RWPE1 (cell line): ENCODE data around the gene POU2F2.

Experiments used
- CTCF ChIA-PET: fragments of 350-600 bp; sonication (Branson Sonifier 250); formaldehyde crosslinking; extraction: SDS; loops from one replicate; lab custom pipeline; 2021; lab: Yijun Ruan, JAX
- POLR2A ChIA-PET: fragments of 400-600 bp; formaldehyde crosslinking; extraction: SDS; loops from one replicate; lab custom pipeline; 2020; ENCODE audit warnings: antibody characterized with exemption; ENCODE audit not compliant: low non-redundant PET; lab: Yijun Ruan, JAX
- DNase-seq: peaks from one replicate; pipeline ENCODE4 v3.0.0; 2012; ENCODE audit warnings: low spot score
- H3K27ac ChIP-seq: fragments of 450-650 bp; 2 replicates; pipeline ENCODE4 v1.5.1; 2017
- CTCF ChIP-seq: fragments of 450-650 bp; conservative IDR thresholded peaks from 2 replicates; pipeline ENCODE4 v1.5.1; 2017; ENCODE audit warnings: low read depth, mild to moderate bottlenecking

Gene POU2F2

GRCh38 chr19:42122691-42123607 is 9.3 kb downstream of the POU2F2 start:
- peak overlapping the region; percentile 86 for H3K27ac ChIP-seq
- CTCF ChIA-PET: interaction anchor here (0.7 to 3.0 kb wide), 2 partner anchors 14 to 77 kb away, joined by 4 to 14 read pairs; no protein-coding TSS in a partner anchor

GRCh38 chr19:42121656-42122069 is 10.6 kb downstream of the POU2F2 start:
- ChIA-PET POLR2A (no interaction called here), CTCF (interaction anchor here (0.6 to 0.7 kb wide), 3 partner anchors 8 to 91 kb away, joined by 3 to 4 read pairs (median 3); no protein-coding TSS in a partner anchor)
- peak overlapping the region; percentile 86 for H3K27ac ChIP-seq
- DNase-seq: peak; percentile 93
- TF ChIP-seq CTCF: no peak

More at GRCh38 chr19:42122691-42123607, 9.3 kb downstream of the POU2F2 start:
- POLR2A ChIA-PET: no interaction called here
- no peak for DNase-seq
- TF ChIP-seq CTCF: no peak

GRCh38 chr19:42121036-42121621 is 11.1 kb downstream of the POU2F2 start:
- POLR2A ChIA-PET: no interaction called here
- CTCF ChIA-PET: interaction anchor here (0.6 to 0.7 kb wide), 3 partner anchors 7 to 91 kb away, joined by 3 to 4 read pairs (median 3); no protein-coding TSS in a partner anchor
- peak overlapping the region; percentile 86 for H3K27ac ChIP-seq
- no peak for TF ChIP-seq CTCF
- no peak for DNase-seq

- POLR2A ChIA-PET: interaction anchor here (0.6 kb wide), 1 partner anchor 686 kb away, joined by 6 read pairs; no protein-coding TSS in a partner anchor
- TF ChIP-seq CTCF: no peak
- no peak for DNase-seq
- CTCF ChIA-PET: interaction anchor here (0.7 kb wide), 1 partner anchor 176 kb away, joined by 5 read pairs; no protein-coding TSS in a partner anchor
- H3K27ac ChIP-seq: peak overlapping the region; percentile 86
Measured at GRCh38 chr19:42120276-42120980, 11.8 kb downstream of the POU2F2 start.

- ChIA-PET CTCF (interaction anchor here (0.7 kb wide), 1 partner anchor 20 kb away, joined by 4 read pairs; no protein-coding TSS in a partner anchor), POLR2A (no interaction called here)
- TF ChIP-seq CTCF: no peak
- peak overlapping the region; percentile 9; the same call in 1 of the 2 replicates for H3K27ac ChIP-seq
- DNase-seq: no peak
Measured at GRCh38 chr19:42117076-42117475, 15.2 kb downstream of the POU2F2 start.
